ENCODE results near the gene FGFR4.

Gene FGFR4

DNA sequence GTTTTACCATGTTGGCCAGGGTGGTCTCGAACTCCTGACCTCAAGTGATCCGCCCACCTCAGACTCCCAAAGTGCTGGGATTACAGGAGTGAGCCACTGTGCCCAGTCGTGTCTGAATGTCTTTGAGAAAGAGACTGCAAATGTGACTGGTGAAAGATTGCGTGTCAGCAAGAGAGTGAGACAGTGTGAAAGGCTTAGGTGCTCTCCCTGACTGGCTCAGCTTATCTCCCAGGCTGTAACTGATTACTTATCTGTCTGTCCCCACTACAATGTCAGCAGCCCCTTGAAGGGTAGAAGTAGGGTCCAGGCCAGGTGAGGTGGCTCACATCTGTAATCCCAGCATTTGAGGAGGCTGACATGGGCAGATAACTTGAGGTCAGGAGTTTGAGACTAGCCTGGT lies 3.4 kb upstream of the FGFR4 start:
- Histone ChIP-seq H3K36me3 (ENCODE audit: control insufficient read depth in 5 of 5, insufficient read depth in 5 of 5, low read length in 5 of 5) (no peaks in the 10 kb centered on the region), H3K9me3 (ENCODE audit: control insufficient read depth in 5 of 5, low read length in 5 of 5) (no peaks in the 10 kb centered on the region), H3K4me3 (ENCODE audit: low read depth in 1 of 5, low read length in 5 of 5) (no peak overlapping the region), H3K9ac (ENCODE audit: low read length in 5 of 5) (no peak overlapping the region), H3K27ac (ENCODE audit: low read depth, low read length) (no peak overlapping the region), H3K4me1 (ENCODE audit: control insufficient read depth in 5 of 5, insufficient read depth in 5 of 5, low read length in 5 of 5) (peaks cover 0 to 9% (median 8%) of the 10 kb centered on the region in 5 donors), H3K27me3 (ENCODE audit: control insufficient read depth in 5 of 5, insufficient read depth in 4 of 5, low read length in 5 of 5) (peaks cover 0 to 23% (median 12%) of the 10 kb centered on the region in 5 donors)

DNA sequence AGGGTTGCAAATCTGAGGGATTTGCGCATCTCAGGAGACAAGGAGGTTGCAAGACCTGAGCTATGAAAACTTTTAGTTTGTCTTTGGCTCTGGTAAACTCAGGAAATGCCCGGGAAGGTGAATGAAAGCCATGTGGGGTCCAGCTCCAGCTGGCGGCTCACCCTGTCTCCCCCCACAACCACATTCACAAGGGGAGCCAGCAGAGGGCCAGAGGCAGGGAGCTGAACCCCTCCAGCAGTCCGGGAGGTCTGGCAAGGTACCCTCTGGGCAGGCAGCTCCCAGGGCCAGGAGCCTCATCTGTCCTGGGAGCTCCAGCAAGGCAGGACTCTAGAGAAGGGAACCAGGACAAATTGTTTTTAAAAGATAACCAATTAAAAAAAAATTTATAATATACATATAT lies 2.5 kb upstream of the FGFR4 start:
- Histone ChIP-seq H3K9me3 (ENCODE audit: control insufficient read depth in 5 of 5, low read length in 5 of 5) (no peaks in the 10 kb centered on the region), H3K27me3 (ENCODE audit: control insufficient read depth in 5 of 5, insufficient read depth in 4 of 5, low read length in 5 of 5) (peaks cover 0 to 27% (median 12%) of the 10 kb centered on the region in 5 donors), H3K4me3 (ENCODE audit: low read depth in 1 of 5, low read length in 5 of 5) (no peak overlapping the region), H3K27ac (ENCODE audit: low read depth, low read length) (no peak overlapping the region), H3K9ac (ENCODE audit: low read length in 5 of 5) (no peak overlapping the region), H3K4me1 (ENCODE audit: control insufficient read depth in 5 of 5, insufficient read depth in 5 of 5, low read length in 5 of 5) (peaks cover 0 to 14% (median 11%) of the 10 kb centered on the region in 5 donors), H3K36me3 (ENCODE audit: control insufficient read depth in 5 of 5, insufficient read depth in 5 of 5, low read length in 5 of 5) (no peaks in the 10 kb centered on the region)

DNA sequence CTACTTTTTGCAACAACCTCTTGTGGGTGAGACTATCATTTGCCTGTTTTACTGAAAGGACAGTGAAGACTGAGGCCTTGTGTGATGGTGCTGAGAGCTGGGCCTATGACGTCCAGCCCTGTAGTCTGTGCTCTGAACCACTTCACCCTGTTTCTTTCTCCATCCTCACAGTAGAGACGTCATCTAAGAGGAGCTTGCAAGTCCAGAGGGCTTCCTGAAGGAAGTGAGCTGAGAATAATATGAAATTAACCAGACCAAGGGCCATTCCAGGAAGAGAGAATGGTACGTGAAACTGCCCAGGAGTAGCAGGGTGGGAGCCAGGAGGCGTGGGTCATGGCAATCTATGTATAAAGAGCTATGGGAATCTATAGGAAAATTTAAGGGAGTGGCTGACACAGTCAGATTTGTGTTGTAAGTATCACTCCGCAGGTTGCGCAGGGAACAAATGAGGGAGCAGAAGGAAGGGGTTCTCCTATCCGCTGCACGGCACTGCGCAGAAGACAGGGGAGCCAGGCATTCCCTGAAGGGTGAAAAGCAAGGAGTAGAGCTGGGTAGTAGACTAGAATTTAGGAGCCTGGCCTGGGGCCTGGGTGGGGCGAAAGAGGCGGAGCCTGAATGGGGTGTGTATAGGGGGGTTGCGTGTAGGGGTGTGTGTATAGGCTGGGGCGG lies 596 bp upstream of the FGFR4 start:
- H3K36me3 ChIP-seq (ENCODE audit: control insufficient read depth in 5 of 5, insufficient read depth in 5 of 5, low read length in 5 of 5), result no peaks in the 10 kb centered on the region
- H3K4me3 ChIP-seq (ENCODE audit: low read depth in 1 of 5, low read length in 5 of 5), result no peak overlapping the region
- H3K27me3 ChIP-seq (ENCODE audit: control insufficient read depth in 5 of 5, insufficient read depth in 4 of 5, low read length in 5 of 5), result peaks cover 0 to 26% (median 9%) of the 10 kb centered on the region in 5 donors
- no peak overlapping the region for H3K27ac ChIP-seq (ENCODE audit: low read depth, low read length)
- peaks cover 2 to 18% (median 15%) of the 10 kb centered on the region in 5 donors for H3K4me1 ChIP-seq (ENCODE audit: control insufficient read depth in 5 of 5, insufficient read depth in 5 of 5, low read length in 5 of 5)
- H3K9ac ChIP-seq (ENCODE audit: low read length in 5 of 5), result no peak overlapping the region
- H3K9me3 ChIP-seq (ENCODE audit: control insufficient read depth in 5 of 5, low read length in 5 of 5), result no peaks in the 10 kb centered on the region

DNA sequence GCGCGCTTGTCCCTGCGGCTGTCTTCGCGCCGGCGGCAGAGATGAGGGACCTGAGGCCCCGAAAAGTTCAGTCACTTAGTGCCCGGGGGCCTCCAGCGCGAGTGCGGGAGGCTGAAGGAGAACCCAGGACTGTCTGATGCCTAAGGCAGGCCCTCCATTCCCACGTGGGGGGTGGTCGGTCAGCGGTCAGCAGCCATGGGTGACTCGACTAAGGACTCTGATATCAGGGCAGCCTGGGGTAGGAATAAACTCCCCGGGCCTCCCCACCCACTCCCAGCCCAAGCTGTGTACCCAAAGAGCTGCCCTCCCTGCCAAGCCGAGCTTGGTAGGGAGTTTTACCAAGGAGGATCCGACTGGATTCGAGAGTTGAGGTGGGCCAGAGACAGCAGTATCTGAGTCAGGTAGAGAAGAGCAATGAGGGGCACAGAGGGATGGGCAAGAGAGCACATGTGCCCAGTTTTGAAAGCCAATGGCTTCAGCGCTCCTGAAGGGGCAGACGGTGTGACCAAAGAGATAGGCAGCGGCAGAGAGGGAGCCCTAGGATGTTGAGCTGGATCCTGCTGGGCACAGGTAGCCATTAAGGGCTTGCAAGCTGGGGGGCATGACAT lies 787 bp downstream of the FGFR4 start:
- Histone ChIP-seq H3K9ac (ENCODE audit: low read length in 5 of 5) (no peak overlapping the region), H3K27ac (ENCODE audit: low read depth, low read length) (no peak overlapping the region), H3K36me3 (ENCODE audit: control insufficient read depth in 5 of 5, insufficient read depth in 5 of 5, low read length in 5 of 5) (no peaks in the 10 kb centered on the region), H3K9me3 (ENCODE audit: control insufficient read depth in 5 of 5, low read length in 5 of 5) (no peaks in the 10 kb centered on the region), H3K4me3 (ENCODE audit: low read depth in 1 of 5, low read length in 5 of 5) (peak overlapping the region in 3 of 5 donors; percentile 43 to 61 (median 48)), H3K4me1 (ENCODE audit: control insufficient read depth in 5 of 5, insufficient read depth in 5 of 5, low read length in 5 of 5) (peaks cover 2 to 18% (median 15%) of the 10 kb centered on the region in 5 donors), H3K27me3 (ENCODE audit: control insufficient read depth in 5 of 5, insufficient read depth in 4 of 5, low read length in 5 of 5) (peaks cover 0 to 25% (median 8%) of the 10 kb centered on the region in 5 donors)

DNA sequence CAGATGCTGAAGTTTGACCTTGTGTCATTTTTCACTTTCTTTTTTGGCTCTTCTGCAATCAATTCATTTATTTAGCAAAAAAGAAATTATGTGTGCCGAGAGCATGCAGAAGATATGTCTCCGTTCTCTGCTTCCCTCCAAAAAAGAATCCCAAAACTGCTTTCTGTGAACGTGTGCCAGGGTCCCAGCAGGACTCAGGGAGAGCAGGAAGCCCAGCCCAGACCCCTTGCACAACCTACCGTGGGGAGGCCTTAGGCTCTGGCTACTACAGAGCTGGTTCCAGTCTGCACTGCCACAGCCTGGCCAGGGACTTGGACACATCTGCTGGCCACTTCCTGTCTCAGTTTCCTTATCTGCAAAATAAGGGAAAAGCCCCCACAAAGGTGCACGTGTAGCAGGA lies 2.4 kb downstream of the FGFR4 start:
- Histone ChIP-seq H3K27me3 (ENCODE audit: control insufficient read depth in 5 of 5, insufficient read depth in 4 of 5, low read length in 5 of 5) (peaks cover 0 to 22% (median 8%) of the 10 kb centered on the region in 5 donors), H3K9ac (ENCODE audit: low read length in 5 of 5) (no peak overlapping the region), H3K4me1 (ENCODE audit: control insufficient read depth in 5 of 5, insufficient read depth in 5 of 5, low read length in 5 of 5) (peaks cover 2 to 19% (median 15%) of the 10 kb centered on the region in 5 donors), H3K9me3 (ENCODE audit: control insufficient read depth in 5 of 5, low read length in 5 of 5) (no peaks in the 10 kb centered on the region), H3K36me3 (ENCODE audit: control insufficient read depth in 5 of 5, insufficient read depth in 5 of 5, low read length in 5 of 5) (no peaks in the 10 kb centered on the region), H3K27ac (ENCODE audit: low read depth, low read length) (no peak overlapping the region), H3K4me3 (ENCODE audit: low read depth in 1 of 5, low read length in 5 of 5) (no peak overlapping the region)

DNA sequence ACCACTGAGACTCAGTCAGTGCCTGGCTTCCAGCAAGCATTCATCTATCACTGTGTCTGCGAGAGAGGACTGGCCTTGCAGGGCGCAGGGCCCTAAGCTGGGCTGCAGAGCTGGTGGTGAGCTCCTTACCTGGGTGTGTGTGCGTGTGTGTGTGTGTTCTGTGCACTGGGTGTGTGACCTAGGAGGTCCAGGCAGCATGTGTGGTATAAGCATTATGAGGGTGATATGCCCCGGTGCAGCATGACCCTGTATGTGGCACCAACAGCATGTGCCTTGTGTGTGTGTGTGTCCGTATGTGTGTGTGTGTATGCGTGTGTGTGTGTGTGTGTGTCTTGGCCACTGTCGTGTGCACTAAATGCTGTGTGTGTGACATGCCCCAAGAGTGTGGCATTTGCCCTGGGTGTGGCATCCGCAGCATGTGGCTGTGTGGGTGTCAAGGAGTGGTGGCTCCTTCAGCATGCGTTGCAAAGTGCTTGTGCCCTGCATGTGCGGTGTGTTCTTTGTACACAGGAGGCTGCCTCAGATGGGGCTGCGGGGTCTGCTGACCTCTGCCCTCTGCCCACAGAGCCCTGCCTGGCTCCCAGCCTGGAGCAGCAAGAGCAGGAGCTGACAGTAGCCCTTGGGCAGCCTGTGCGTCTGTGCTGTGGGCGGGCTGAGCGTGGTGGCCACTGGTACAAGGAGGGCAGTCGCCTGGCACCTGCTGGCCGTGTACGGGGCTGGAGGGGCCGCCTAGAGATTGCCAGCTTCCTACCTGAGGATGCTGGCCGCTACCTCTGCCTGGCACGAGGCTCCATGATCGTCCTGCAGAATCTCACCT lies 3.3 kb downstream of the FGFR4 start:
- H3K27ac ChIP-seq (ENCODE audit: low read depth, low read length), result no peak overlapping the region
- H3K36me3 ChIP-seq (ENCODE audit: control insufficient read depth in 5 of 5, insufficient read depth in 5 of 5, low read length in 5 of 5), result no peaks in the 10 kb centered on the region
- no peak overlapping the region for H3K9ac ChIP-seq (ENCODE audit: low read length in 5 of 5)
- H3K27me3 ChIP-seq (ENCODE audit: control insufficient read depth in 5 of 5, insufficient read depth in 4 of 5, low read length in 5 of 5), result peaks cover 0 to 22% (median 8%) of the 10 kb centered on the region in 5 donors
- H3K9me3 ChIP-seq (ENCODE audit: control insufficient read depth in 5 of 5, low read length in 5 of 5), result no peaks in the 10 kb centered on the region
- peaks cover 4 to 28% (median 23%) of the 10 kb centered on the region in 5 donors for H3K4me1 ChIP-seq (ENCODE audit: control insufficient read depth in 5 of 5, insufficient read depth in 5 of 5, low read length in 5 of 5)
- no peak overlapping the region for H3K4me3 ChIP-seq (ENCODE audit: low read depth in 1 of 5, low read length in 5 of 5)

DNA sequence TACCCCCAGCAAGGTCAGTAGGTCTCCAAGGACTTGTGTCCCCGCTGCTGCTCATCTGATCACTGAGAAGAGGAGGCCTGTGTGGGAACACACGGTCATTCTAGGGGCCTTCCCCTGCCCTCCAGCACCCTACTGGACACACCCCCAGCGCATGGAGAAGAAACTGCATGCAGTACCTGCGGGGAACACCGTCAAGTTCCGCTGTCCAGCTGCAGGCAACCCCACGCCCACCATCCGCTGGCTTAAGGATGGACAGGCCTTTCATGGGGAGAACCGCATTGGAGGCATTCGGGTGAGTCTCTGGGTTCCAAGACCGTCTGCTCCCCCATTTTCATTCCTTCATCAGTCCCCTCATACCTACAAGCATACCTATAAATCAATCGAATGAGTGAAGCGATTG lies 4.1 kb downstream of the FGFR4 start:
- H3K4me1 ChIP-seq (ENCODE audit: control insufficient read depth in 5 of 5, insufficient read depth in 5 of 5, low read length in 5 of 5), result peaks cover 4 to 30% (median 24%) of the 10 kb centered on the region in 5 donors
- no peak overlapping the region for H3K4me3 ChIP-seq (ENCODE audit: low read depth in 1 of 5, low read length in 5 of 5)
- no peaks in the 10 kb centered on the region for H3K9me3 ChIP-seq (ENCODE audit: control insufficient read depth in 5 of 5, low read length in 5 of 5)
- no peak overlapping the region for H3K27ac ChIP-seq (ENCODE audit: low read depth, low read length)
- no peak overlapping the region for H3K9ac ChIP-seq (ENCODE audit: low read length in 5 of 5)
- no peaks in the 10 kb centered on the region for H3K36me3 ChIP-seq (ENCODE audit: control insufficient read depth in 5 of 5, insufficient read depth in 5 of 5, low read length in 5 of 5)
- peaks cover 0 to 16% (median 5%) of the 10 kb centered on the region in 5 donors for H3K27me3 ChIP-seq (ENCODE audit: control insufficient read depth in 5 of 5, insufficient read depth in 4 of 5, low read length in 5 of 5)

DNA sequence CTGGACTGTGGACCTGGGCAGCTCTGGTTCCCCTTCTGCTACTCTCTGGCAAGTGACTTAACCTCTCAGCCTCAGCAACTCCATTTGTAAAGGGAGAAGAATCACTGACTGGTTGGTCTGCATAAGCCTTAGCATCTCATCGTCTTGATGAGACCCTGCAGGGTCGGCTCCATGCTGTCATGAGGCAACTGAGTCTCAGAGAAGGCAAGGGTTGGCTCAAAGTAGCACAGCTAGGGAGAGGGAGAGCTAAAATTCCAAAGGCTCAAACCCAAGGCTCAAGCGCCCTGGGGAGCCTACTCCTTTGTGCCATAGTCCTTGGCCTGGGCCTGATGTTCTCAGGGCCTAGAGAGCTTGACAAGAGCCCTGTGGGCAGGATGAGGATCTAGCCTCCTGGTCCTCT lies 4.5 kb downstream of the FGFR4 start:
- peaks cover 0 to 16% (median 5%) of the 10 kb centered on the region in 5 donors for H3K27me3 ChIP-seq (ENCODE audit: control insufficient read depth in 5 of 5, insufficient read depth in 4 of 5, low read length in 5 of 5)
- H3K9me3 ChIP-seq (ENCODE audit: control insufficient read depth in 5 of 5, low read length in 5 of 5), result no peaks in the 10 kb centered on the region
- H3K4me1 ChIP-seq (ENCODE audit: control insufficient read depth in 5 of 5, insufficient read depth in 5 of 5, low read length in 5 of 5), result peaks cover 4 to 30% (median 24%) of the 10 kb centered on the region in 5 donors
- no peaks in the 10 kb centered on the region for H3K36me3 ChIP-seq (ENCODE audit: control insufficient read depth in 5 of 5, insufficient read depth in 5 of 5, low read length in 5 of 5)
- H3K9ac ChIP-seq (ENCODE audit: low read length in 5 of 5), result no peak overlapping the region
- no peak overlapping the region for H3K27ac ChIP-seq (ENCODE audit: low read depth, low read length)
- H3K4me3 ChIP-seq (ENCODE audit: low read depth in 1 of 5, low read length in 5 of 5), result no peak overlapping the region

DNA sequence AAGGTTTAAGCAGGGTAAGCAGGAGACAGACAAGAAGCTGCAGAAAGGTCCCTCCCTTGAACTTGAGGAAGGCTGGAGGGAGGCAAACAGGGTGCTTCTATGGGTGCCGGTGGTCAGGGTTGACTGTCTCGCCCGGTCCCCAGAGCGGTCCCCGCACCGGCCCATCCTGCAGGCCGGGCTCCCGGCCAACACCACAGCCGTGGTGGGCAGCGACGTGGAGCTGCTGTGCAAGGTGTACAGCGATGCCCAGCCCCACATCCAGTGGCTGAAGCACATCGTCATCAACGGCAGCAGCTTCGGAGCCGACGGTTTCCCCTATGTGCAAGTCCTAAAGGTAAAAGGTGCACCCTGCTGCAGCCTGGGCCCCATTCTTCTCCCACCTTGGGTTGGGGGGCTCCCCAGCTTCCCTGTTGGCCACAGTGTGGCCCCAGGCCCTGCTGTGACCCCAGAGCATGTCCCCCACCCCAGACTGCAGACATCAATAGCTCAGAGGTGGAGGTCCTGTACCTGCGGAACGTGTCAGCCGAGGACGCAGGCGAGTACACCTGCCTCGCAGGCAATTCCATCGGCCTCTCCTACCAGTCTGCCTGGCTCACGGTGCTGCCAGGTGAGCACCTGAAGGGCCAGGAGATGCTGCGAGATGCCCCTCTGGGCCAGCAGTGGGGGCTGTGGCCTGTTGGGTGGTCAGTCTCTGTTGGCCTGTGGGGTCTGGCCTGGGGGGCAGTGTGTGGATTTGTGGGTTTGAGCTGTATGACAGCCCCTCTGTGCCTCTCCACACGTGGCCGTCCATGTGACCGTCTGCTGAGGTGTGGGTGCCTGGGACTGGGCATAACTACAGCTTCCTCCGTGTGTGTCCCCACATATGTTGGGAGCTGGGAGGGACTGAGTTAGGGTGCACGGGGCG lies 5.7 kb downstream of the FGFR4 start:
- Histone ChIP-seq H3K4me1 (ENCODE audit: control insufficient read depth in 5 of 5, insufficient read depth in 5 of 5, low read length in 5 of 5) (peaks cover 4 to 23% (median 17%) of the 10 kb centered on the region in 5 donors), H3K27me3 (ENCODE audit: control insufficient read depth in 5 of 5, insufficient read depth in 4 of 5, low read length in 5 of 5) (peaks cover 0 to 12% (median 4%) of the 10 kb centered on the region in 5 donors), H3K27ac (ENCODE audit: low read depth, low read length) (no peak overlapping the region), H3K36me3 (ENCODE audit: control insufficient read depth in 5 of 5, insufficient read depth in 5 of 5, low read length in 5 of 5) (no peaks in the 10 kb centered on the region), H3K4me3 (ENCODE audit: low read depth in 1 of 5, low read length in 5 of 5) (no peak overlapping the region), H3K9me3 (ENCODE audit: control insufficient read depth in 5 of 5, low read length in 5 of 5) (no peaks in the 10 kb centered on the region), H3K9ac (ENCODE audit: low read length in 5 of 5) (no peak overlapping the region)
